ENCODE data around the gene ZNF429.
"Not testable (repeated sequence)": the region's sequence is repeated elsewhere in the genome, so short reads cannot be mapped to it uniquely, and the experiment has no call there.

ZNF429 gene

DNA sequence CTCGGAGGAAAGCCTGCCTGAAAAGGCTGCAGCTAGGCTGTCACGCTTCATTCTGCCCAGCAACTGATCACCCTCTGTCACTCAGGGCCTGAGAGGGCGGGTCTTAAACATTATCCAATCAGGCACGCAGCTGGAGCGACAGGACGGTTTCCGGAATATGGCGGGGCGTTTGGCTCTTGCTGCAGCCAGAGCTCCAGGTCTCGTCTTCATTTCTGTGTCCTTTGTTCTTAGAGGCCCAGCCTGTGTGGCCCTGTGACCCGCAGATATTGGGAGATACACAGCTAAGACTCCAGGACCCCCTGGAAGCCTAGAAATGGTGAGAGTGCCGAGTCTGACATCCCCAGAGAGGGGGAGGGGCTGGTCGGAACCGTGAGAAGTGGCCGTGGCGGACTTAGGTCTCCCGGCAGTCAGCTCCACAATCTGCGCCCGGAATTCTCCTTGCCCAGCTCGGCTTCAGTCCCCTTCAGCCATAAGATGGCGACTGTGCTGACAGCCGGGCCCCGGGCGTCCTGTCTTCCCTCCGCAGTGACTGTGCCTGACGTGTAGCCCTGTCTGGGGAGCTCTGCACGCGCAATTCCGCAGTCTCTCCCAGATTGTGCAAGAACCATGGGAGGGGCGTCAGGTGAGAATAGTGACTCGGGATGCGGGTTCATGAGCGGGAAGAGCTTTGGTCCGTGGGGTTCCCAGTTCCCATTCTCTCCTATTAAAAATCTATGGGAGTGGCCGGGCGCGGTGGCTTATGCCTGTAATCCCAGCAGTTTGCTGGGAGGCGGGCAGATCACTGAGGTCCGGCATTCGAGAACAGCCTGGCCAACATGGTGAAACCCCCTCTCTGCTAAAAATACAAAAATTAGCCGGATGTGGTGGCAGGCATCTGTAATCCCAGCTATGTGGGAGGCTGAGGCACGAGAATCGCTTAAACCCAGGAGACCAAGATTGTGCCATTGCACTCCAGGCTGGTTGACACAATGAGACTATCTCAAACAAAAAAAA lies at the start of gene ZNF429:
Gene ZNF429, plus strand, starts transcription at position 144 of the 993 bp plus-strand sequence. Its CDS starts 170 bp downstream, at position 314.
- peak; percentile 94 for DNase-seq

- no peak for DNase-seq
Measured at GRCh38 chr19:21460686-21461085, 44.7 kb upstream of the ZNF429 start.

GRCh38 chr19:21462540-21462939 lies 42.9 kb upstream of the ZNF429 start:
- DNase-seq = no peak

- peak; percentile 18 for DNase-seq
Measured at GRCh38 chr19:21463449-21464105, 41.8 kb upstream of the ZNF429 start.

- DNase-seq = no peak
Measured at GRCh38 chr19:21466627-21467026, 38.8 kb upstream of the ZNF429 start.

DNA sequence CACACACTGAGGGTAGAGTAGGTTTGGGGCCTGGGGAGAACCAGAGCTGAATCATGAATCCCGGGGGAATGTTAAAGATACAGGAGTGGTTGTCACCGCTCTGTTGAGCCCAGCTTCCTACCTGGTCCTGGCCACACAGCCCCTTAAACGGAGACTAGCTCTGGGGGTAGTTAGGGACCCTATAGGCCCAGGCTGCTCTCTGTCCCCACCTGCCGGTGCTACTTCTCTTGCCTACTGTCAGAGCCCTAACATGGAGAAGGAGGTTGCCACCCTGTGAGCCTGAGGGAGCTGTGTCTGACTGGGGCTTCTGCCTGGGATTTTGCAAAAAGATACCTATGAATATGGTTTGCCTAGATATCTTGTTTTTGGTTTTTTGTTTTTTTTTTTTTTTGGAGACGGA lies 36.6 kb upstream of the ZNF429 start:
- DNase-seq = no peak

- no peak for DNase-seq
Measured at GRCh38 chr19:21472507-21472906, 32.9 kb upstream of the ZNF429 start.

DNA sequence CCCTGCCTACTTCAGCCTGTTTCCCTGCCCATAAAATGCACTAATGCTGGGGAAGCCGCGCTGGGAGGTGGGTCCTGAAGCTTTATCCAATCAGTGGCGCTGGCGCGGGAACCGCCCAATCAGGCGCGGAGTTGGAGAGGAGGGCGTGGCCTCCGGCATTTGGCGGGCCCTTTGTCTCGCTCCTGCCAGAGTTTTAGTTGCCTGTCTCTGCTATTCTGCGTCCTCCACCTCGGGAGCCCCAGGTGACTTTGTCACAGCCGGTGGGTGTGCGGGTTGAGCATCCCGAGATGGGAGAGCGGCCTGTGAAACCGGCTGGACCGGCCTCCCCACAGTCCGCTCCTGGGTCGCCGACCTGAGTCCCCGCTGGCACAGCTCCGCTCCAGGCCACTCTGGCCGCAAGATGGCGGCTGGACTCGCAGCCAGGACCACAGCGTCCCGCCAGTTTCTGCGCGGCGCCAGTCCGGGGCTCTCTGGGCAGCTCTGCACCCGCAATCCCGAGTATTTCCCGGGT lies 30.7 kb upstream of the ZNF429 start:
- DNase-seq = peak; percentile 64

GRCh38 chr19:21482361-21482760 lies 23.0 kb upstream of the ZNF429 start:
- DNase-seq = not testable (repeated sequence)

GRCh38 chr19:21482863-21483276 lies 22.5 kb upstream of the ZNF429 start:
- DNase-seq = peak; percentile 72

DNA sequence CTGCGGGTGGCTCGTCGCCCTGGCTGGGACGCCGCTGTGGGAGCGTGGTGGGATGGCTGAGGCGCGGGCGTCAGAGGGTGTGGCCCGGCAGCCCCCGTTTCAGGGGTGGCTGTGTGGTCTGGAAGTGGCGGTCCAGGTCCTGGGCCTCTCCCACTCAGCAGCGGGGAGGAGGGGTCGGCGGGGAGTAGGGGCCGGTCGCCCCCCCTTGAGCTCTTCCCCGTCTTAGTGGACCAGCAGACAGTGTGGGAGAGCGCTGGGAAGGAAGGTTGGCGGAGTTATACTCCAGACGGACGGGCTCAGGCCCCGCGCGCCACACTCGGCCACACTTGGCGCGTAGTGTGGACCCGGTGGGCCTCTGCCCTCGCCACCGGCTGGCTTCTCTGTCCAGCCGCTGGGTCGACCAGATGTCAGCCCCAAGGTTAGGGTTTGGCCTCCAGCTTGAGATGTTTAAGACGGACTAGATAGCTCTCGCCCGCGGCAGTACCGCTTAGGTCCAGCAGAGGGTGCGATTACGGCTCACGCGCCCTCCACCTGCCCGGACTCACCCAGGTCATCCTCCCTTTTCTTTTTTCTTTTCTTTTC lies 21.7 kb upstream of the ZNF429 start:
- DNase-seq = peak; percentile 56

- no peak for DNase-seq
Measured at GRCh38 chr19:21484631-21485030, 20.8 kb upstream of the ZNF429 start.

- no peak for DNase-seq
Measured at GRCh38 chr19:21485926-21486325, 19.5 kb upstream of the ZNF429 start.

- DNase-seq = no peak
Measured at GRCh38 chr19:21487969-21488368, 17.4 kb upstream of the ZNF429 start.

- no peak for DNase-seq
Measured at GRCh38 chr19:21491146-21491545, 14.3 kb upstream of the ZNF429 start.

GRCh38 chr19:21492947-21493906 lies 12.2 kb upstream of the ZNF429 start:
- no peak for DNase-seq

- no peak for DNase-seq
Measured at GRCh38 chr19:21496876-21497275, 8.5 kb upstream of the ZNF429 start.

DNA sequence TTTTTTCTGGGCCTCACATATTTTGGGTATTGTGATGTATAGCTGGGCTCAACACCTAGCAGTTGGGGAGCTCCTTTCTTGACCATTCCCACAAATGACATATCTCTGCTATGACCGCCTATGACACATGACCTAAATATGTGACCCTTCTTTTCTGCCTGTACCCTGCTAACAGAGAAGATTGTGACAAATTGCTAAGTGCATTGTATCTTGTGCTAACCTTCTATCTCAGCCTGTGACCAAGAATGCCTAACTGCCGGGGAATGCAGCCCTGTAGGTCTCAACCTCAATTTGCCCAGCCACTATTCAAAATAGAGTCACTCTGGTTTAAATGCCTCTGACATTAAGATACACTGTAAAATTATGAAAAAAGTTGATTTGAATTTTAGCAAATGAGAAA lies 6.8 kb upstream of the ZNF429 start:
- DNase-seq = no peak

DNA sequence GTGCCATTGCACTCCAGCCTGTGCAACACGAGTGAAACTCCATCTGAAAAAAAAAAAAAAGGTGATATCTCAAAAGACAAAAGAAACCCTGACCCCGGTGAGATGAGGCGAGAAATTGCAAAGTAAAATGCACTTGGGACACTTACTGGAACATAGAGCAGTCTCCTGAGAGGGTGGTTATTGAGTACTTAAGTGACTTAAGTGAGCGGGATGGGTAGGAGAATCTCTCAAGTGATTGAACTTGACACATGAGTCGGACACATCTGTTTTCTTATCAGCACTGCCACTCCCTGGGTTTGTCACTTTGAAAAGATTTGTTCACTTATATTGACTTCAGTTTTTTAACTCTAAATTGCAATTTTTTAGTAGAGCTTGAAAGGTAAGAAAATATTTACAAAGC lies 2.8 kb downstream of the ZNF429 start:
- DNase-seq = no peak

GRCh38 chr19:21511058-21511457 lies 5.7 kb downstream of the ZNF429 start:
- DNase-seq = not testable (repeated sequence)

DNA sequence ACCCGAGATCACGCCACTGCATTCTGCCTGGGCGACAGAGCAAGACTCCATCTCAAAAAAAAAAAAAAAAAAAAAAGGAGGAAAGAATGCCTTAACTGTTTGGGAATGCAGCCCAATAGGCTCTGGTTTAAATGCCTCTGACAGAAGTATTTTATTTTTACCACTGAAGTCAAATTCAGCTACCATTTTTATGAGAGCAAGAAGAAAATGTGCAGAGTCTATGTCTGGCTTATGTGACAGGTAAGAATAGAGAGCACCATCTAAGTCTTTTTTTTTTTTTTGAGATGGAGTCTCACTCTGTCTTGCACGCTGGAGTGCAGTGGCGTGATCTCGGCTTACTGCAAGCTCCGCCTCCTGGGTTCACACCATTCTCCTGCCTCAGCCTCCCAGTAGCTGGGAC lies 7.2 kb downstream of the ZNF429 start:
- DNase-seq = not testable (repeated sequence)

- DNase-seq = no peak
Measured at GRCh38 chr19:21513651-21514050, 8.2 kb downstream of the ZNF429 start.

Data from CD4-positive, alpha-beta T cell treated with Interleukin-4 for 4 hours (primary cell).